ENCODE results near the gene SRGN.
"Not testable (repeated sequence)": the region's sequence is repeated elsewhere in the genome, so short reads cannot be mapped to it uniquely, and the experiment has no call there.

Gene SRGN

GRCh38 chr10:69091143-69091651 lies 3.3 kb downstream of the SRGN start:
- DNase-seq: no peak

- peak; percentile 80 for DNase-seq
These were observed 5.3 kb downstream of the SRGN start for GRCh38 chr10:69092959-69093850.

- no peak for DNase-seq
These were observed 6.0 kb downstream of the SRGN start for GRCh38 chr10:69093933-69094332.

DNA sequence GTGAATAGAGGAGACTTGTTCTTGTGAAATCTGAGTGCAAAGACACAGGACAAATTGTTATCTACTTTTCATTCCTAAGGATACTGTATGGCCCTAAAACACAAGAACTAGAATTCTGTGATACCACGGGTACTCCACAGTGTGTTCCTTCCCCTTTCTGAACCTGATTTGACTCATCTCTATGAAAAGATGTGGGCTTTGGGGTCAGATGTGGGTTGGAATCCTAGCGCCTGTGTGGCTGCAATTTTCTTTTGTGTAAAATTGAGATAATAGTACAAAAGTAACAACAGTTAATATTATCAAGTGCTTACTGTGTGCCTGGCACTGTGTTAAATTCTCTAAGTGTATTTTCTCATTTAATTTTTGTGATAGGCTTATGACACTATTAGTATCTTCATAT lies 8.1 kb downstream of the SRGN start:
- DNase-seq: no peak

DNA sequence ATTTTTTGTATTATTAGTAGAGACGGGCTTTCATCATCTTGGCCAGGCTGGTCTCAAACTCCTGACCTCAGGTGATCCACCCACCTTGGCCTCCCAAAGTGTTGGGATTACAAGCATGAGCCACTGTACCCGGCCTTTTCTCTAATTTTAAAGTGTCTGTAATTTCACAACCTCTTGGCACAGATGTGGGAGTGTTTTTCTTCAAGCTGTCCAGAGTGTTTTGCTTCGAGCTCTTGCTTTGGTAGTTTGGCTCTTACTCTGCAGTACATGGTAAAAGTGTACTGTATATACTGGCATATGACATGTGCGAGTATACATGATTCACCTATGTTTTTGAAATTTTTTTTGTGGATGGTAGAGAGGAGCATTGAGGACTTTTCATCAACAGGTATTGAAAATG lies 9.8 kb downstream of the SRGN start:
- no peak for DNase-seq

GRCh38 chr10:69100136-69100872 lies 12.4 kb downstream of the SRGN start:
- no peak for DNase-seq

- DNase-seq: no peak
These were observed 13.7 kb downstream of the SRGN start for GRCh38 chr10:69101451-69102095.

GRCh38 chr10:69102440-69102839 lies 14.5 kb downstream of the SRGN start:
- DNase-seq: no peak

- DNase-seq: no peak
These were observed 15.9 kb downstream of the SRGN start for GRCh38 chr10:69103784-69104183.

GRCh38 chr10:69104994-69105790 lies 17.3 kb downstream of the SRGN start:
- no peak for DNase-seq

GRCh38 chr10:69107176-69107490 lies 19.2 kb downstream of the SRGN start:
- DNase-seq: no peak

DNA sequence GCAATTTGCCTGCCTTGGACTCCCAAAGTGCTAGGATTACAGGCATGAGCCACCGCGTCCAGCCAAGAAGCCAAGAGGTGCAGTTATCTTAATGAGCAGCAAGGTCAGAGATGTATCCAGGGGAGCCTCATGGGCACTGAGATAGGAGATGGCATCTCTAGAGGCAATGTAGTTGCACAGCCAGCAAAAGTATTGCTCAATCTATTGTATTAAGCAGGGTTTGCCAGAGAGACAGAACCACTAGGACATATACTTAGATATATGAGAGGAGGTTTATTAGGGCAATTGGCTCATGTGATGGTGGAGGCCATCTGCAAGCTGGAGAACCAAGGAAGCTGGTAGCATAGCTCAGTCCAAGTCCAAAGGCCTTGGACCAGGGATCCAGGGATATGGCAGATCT lies 19.8 kb downstream of the SRGN start:
- DNase-seq: no peak

- DNase-seq: no peak
These were observed 32.0 kb downstream of the SRGN start for GRCh38 chr10:69119896-69120295.

DNA sequence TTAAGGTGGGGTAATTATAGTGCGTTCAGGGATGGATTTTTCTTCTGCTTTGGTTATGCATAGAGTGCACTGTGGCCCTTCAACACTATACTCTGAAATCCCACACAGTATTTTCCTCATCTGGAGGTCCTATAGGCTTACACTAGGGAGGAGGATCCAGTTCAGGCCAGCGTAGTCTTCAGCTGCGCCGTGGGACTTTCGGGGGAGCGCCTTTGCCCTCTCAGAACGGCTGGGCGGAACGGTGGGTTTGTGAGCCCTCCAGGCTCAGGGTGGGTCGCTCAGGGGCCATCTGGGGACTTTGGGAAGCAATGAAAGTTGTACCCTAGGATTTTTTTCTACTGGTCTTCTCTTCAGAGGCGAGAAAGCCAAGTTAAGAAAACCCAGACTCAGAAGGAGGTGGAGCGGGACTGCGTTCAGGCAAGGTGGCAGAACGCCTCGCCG lies 35.4 kb downstream of the SRGN start:
- DNase-seq: no peak

GRCh38 chr10:69123747-69124562 lies 36.1 kb downstream of the SRGN start, which contains the start of gene VPS26A:
Gene VPS26A (plus strand): TSS chr10:69124178. CDS start chr10:69124278, 100 bp downstream.
- peak; percentile 99 for DNase-seq

DNA sequence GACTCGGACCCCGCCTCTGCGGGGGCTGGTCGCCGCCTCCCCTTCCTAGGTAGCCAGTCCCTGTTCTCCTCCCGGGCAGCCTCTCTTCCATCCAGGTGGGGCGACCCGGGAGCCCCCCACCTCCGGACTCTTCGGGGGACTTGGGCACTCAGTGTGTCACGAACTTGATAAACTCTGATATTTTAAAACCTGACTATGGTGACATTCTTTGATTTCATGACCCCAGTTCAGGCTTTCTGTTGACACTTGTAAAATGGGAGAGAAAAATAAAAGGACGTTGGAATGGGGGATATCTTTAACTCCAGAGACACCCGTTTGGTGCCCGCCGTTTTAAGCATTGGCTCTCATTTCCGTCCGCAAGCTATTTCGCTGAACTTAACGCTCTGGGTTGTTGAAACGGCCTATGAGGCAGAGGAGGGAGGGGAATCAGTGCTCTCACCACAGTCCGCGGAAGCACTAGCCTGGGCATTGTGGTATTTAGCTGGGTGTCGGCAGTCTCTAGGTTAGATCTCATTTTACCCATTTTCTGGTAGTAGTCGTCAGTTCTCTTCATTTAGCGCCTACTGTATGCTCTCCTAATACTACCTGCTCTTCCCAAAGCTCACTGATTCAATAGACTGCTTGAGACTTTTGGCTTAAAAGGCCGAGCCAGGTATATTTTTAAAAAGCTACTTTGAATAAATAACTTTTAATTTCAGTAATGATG lies 36.8 kb downstream of the SRGN start:
- DNase-seq: peak; percentile 39

DNA sequence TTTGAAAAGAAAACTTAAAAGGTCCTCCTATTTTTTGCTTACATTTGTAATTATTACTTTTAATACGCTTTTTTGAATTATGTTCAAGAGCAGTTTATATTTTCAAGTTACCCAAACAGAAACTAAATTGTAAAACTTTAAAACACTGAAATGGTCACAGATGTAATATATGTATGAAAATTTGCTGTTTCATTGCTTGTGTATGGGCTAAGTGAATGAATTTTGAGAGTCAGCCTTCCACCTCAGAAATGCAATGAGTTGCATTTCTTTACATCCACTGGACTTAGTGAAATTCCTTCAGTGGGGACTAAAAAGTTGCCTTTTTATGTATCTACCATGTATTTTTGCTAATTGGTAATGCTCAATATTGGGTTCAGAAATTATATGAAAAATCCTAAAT lies 37.7 kb downstream of the SRGN start:
- no peak for DNase-seq

DNA sequence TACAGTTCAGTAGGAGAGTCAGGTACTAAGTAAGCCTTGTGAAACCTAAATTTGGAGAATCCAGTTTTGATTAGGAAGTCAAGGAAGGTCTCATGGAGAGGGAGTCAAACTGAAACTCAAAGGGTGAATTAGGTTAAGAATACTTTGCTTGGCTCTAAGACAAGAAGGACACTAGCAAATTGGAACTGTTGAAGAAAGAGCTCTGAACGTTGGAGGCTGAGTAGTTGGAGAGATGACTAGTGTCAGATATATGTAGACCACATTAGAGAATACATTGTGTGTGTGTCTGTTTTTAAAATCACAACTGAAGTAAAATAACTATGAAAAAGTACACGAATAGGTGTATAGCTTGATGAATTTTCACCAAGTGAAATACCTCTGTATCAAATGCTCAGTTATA lies 42.3 kb downstream of the SRGN start:
- no peak for DNase-seq

- DNase-seq: no peak
These were observed 52.1 kb downstream of the SRGN start for GRCh38 chr10:69139961-69140360.

- no peak for DNase-seq
These were observed 53.4 kb downstream of the SRGN start for GRCh38 chr10:69141304-69141703.

GRCh38 chr10:69142074-69142473 lies 54.2 kb downstream of the SRGN start:
- not testable (repeated sequence) for DNase-seq
